Upper lobe of left lung (tissue), 6 donors: ENCODE results near the gene STRBP. TPM values are rescaled to one million over a fixed set of nuclear protein-coding genes. Genes with fewer than 3 reads are reported as not detected.
"Not testable (repeated sequence)": the region's sequence is repeated elsewhere in the genome, so short reads cannot be mapped to it uniquely, and the experiment has no call there.

Experiments used
- ATAC-seq, 2 donors: fragments of 200-7000 bp; cut with Tn5 transposase; one replicate each; pipeline ENCODE4 v1.9.1; 2022; ENCODE audit warnings: mild to moderate bottlenecking in 2 of 2, moderate library complexity in 2 of 2; ENCODE audit not compliant: low FRiP score in 2 of 2
- DNase-seq, 2 donors: peaks; one replicate each; pipeline ENCODE4 v3.0.0-alpha.2; 2019 to 2020
- H3K27ac ChIP-seq, 4 donors: fragments of 200-600 bp; sonication (generic); one replicate each; pipeline ENCODE4 v1.5.1; 2016 to 2019
- H3K27me3 ChIP-seq, 4 donors: fragments of 200-600 bp; sonication (generic); one replicate each; pipeline ENCODE4 v1.5.1; 2017 to 2019
- H3K36me3 ChIP-seq, 4 donors: fragments of 200-600 bp; sonication (generic); one replicate each; pipeline ENCODE4 v1.5.1; 2016 to 2019
- H3K4me1 ChIP-seq, 4 donors: fragments of 200-600 bp; sonication (generic); one replicate each; pipeline ENCODE4 v1.5.1; 2018 to 2019
- H3K4me3 ChIP-seq, 4 donors: fragments of 200-600 bp; sonication (generic); one replicate each; pipeline ENCODE4 v1.5.1; 2017 to 2019; ENCODE audit warnings: mild to moderate bottlenecking in 2 of 4, moderate library complexity in 1 of 4
- H3K9me3 ChIP-seq, 4 donors: fragments of 200-600 bp; sonication (generic); one replicate each; pipeline ENCODE4 v1.5.1; 2018 to 2019
- EP300 ChIP-seq, 4 donors: sonication (generic); formaldehyde crosslinking; IDR thresholded peaks; one replicate each; pipeline ENCODE4 v1.5.1; 2017; ENCODE audit warnings: antibody characterized with exemption in 4 of 4, control low read depth in 2 of 4
- POLR2A ChIP-seq, 4 donors: fragments of 450-650 bp; IDR thresholded peaks; one replicate each; pipeline ENCODE4 v1.5.1; 2016 to 2017; ENCODE audit warnings: antibody characterized with exemption in 4 of 4, mild to moderate bottlenecking in 2 of 4
- POLR2AphosphoS5 ChIP-seq, 2 donors: sonication (generic); formaldehyde crosslinking; IDR thresholded peaks; one replicate each; pipeline ENCODE4 v1.5.1; 2017; ENCODE audit warnings: antibody characterized with exemption in 2 of 2
- WGBS, 2 donors: methylation state at CpG; one replicate each; pipeline ENCODE4 v1.1.5; 2017 to 2018; 5-methylcytosine and 5-hydroxymethylcytosine counted together
- total RNA-seq, 6 donors: library from RNA; depleted of rRNA in 4 of 6; stranded (reverse); fragments of >200 nt in 4 of 6; gene quantifications; one replicate each; pipeline versions ENCODE4 v1.1.0 to v1.2.1, GENCODE V29; 2016 to 2021
- TF ChIP-seq, protein P1 (sequence below), 6 experiments: fragments of 450-650 bp in 4 of 6; fragments of 200-600 bp in 2 of 6; sonication (generic) in 2 of 6; IDR thresholded peaks; one replicate each; pipeline ENCODE4 v1.5.1; 2016 to 2019; ENCODE audit warnings: antibody characterized with exemption in 6 of 6
- donor health status: DM: no; HTN: no; CAD: no; lungs with moderate emphysema.
- donor health status: DM: no; HTN: yes; CAD: no; lungs with severe emphysema.

Gene STRBP
- total RNA-seq, 6 donors from 2014 or later = 10.2 to 61.8 (median 17.8) TPM

DNA sequence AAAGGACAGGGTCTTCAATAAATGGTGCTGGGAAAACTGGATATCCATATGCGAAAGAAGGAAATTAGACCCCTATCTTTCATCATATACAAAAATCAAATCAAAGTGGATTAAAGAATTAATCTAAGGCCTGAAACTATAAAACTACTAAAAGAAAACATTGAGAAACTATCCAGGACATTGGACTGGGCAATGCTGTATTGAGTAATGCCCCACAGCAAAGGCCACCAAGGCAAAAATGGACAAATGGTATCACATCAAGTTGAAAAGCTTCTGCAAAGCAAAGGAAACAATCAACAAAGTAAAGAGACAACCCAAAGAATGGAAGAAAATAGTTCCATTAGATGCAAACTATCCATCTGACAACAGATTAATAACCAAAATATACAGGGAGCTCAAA lies 72.3 kb downstream of the STRBP start:
- no peaks in the 10 kb centered on the region for H3K4me1 ChIP-seq
- no peaks in the 10 kb centered on the region for H3K9me3 ChIP-seq
- H3K4me3 ChIP-seq = no peak overlapping the region
- DNase-seq (no peak), ATAC-seq (no peak)
- WGBS, 2 donors = 94 to 95% methylated on average over 1 of the region's 1 CpG
- no peak overlapping the region for H3K27ac ChIP-seq
- TF ChIP-seq, protein P1, sequence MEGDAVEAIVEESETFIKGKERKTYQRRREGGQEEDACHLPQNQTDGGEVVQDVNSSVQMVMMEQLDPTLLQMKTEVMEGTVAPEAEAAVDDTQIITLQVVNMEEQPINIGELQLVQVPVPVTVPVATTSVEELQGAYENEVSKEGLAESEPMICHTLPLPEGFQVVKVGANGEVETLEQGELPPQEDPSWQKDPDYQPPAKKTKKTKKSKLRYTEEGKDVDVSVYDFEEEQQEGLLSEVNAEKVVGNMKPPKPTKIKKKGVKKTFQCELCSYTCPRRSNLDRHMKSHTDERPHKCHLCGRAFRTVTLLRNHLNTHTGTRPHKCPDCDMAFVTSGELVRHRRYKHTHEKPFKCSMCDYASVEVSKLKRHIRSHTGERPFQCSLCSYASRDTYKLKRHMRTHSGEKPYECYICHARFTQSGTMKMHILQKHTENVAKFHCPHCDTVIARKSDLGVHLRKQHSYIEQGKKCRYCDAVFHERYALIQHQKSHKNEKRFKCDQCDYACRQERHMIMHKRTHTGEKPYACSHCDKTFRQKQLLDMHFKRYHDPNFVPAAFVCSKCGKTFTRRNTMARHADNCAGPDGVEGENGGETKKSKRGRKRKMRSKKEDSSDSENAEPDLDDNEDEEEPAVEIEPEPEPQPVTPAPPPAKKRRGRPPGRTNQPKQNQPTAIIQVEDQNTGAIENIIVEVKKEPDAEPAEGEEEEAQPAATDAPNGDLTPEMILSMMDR (IDR thresholded peaks at IDR 0.05) = no peak
- TF ChIP-seq POLR2A (IDR thresholded peaks at IDR 0.05) (no peak), EP300 (IDR thresholded peaks at IDR 0.05) (no peak), POLR2AphosphoS5 (IDR thresholded peaks at IDR 0.05) (no peak)
- no peaks in the 10 kb centered on the region for H3K27me3 ChIP-seq
- no peaks in the 10 kb centered on the region for H3K36me3 ChIP-seq

DNA sequence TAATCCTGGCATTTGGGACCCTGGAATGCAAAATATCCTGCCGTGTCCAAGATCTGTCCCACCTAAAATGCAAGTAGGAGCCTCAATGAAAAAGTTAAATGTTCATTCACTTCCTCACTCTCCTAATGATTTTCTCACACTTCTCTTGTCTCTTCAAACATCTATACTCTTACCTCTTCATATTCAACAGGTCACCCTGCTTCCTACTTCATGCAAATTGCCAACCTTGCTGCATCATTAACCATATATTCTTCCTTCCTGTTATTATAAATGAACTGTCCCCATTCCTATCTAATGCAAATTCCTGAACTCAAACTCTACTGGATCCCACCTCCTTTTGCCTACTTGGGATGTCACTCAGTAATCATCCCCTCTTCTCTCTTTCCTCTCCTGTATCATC lies 74.4 kb downstream of the STRBP start:
- H3K4me3 ChIP-seq = no peak overlapping the region
- TF ChIP-seq, protein P1 (IDR thresholded peaks at IDR 0.05) = no peak
- TF ChIP-seq EP300 (IDR thresholded peaks at IDR 0.05) = no peak
- no peak for TF ChIP-seq POLR2AphosphoS5 (IDR thresholded peaks at IDR 0.05)
- TF ChIP-seq POLR2A (IDR thresholded peaks at IDR 0.05) = no peak
- DNase-seq = no peak
- no peaks in the 10 kb centered on the region for H3K9me3 ChIP-seq
- no peak for ATAC-seq
- WGBS, 2 donors = 93 to 100% methylated on average over 1 of the region's 1 CpG
- no peaks in the 10 kb centered on the region for H3K36me3 ChIP-seq
- H3K4me1 ChIP-seq = no peaks in the 10 kb centered on the region
- H3K27ac ChIP-seq = no peak overlapping the region
- H3K27me3 ChIP-seq = no peaks in the 10 kb centered on the region

DNA sequence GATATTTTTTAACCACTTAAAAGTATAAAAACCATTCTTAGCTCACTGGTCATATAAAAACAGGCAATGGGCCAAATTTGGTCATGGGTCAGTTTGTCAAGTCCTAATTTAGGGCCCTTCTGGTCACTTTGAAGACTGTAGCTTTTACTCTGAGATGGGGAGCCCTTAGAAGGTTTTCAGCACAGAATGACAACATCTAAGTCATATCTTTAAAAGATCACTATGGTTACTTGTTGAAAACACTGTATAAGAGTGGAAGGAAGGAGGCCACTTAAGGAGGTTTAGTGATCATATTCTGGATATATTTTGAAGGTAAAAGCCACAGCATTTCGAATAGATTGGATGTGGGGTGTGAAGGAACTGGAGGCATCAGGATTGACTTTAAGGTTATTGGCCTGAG lies 76.7 kb downstream of the STRBP start:
- 68 to 74% methylated on average over 1 of the region's 1 CpG for WGBS, 2 donors

DNA sequence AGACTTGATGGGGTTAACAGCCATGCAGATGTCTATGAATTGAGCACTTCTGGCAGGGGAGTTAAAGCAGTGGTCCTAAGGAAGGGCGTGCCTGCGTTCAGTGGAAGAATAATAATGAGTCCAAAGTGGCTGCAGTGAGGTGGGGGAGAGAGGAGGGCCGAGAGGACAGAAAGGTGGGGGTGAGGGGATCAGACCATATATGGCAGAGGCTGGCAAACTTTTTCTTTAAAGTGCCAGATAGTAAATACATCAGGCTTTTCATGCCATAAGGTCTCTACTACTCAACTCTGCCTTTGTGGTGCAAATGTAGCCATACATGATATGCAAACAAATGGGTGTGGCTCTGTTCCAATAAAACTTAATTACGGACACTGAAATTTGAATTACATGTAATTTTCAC lies 77.1 kb downstream of the STRBP start:
- no peak for ATAC-seq
- TF ChIP-seq, protein P1 (IDR thresholded peaks at IDR 0.05) = no peak
- TF ChIP-seq POLR2A (IDR thresholded peaks at IDR 0.05) (no peak), EP300 (IDR thresholded peaks at IDR 0.05) (no peak), POLR2AphosphoS5 (IDR thresholded peaks at IDR 0.05) (no peak)
- Histone ChIP-seq H3K9me3 (no peaks in the 10 kb centered on the region), H3K36me3 (no peaks in the 10 kb centered on the region), H3K4me3 (no peak overlapping the region), H3K27ac (no peak overlapping the region), H3K27me3 (no peaks in the 10 kb centered on the region), H3K4me1 (no peaks in the 10 kb centered on the region)
- DNase-seq = no peak
- WGBS, 2 donors = 63 to 65% methylated on average over 4 of the region's 4 CpGs

More for the DNA sequence above, 76.7 kb downstream of the STRBP start:
- Histone ChIP-seq H3K36me3 (no peaks in the 10 kb centered on the region), H3K27ac (no peak overlapping the region), H3K4me3 (no peak overlapping the region), H3K9me3 (no peaks in the 10 kb centered on the region), H3K27me3 (no peaks in the 10 kb centered on the region), H3K4me1 (no peaks in the 10 kb centered on the region)
- no peak for ATAC-seq
- TF ChIP-seq POLR2AphosphoS5 (IDR thresholded peaks at IDR 0.05) = no peak
- TF ChIP-seq, protein P1 (IDR thresholded peaks at IDR 0.05) = no peak
- TF ChIP-seq EP300 (IDR thresholded peaks at IDR 0.05) = no peak
- no peak for TF ChIP-seq POLR2A (IDR thresholded peaks at IDR 0.05)
- DNase-seq = no peak

DNA sequence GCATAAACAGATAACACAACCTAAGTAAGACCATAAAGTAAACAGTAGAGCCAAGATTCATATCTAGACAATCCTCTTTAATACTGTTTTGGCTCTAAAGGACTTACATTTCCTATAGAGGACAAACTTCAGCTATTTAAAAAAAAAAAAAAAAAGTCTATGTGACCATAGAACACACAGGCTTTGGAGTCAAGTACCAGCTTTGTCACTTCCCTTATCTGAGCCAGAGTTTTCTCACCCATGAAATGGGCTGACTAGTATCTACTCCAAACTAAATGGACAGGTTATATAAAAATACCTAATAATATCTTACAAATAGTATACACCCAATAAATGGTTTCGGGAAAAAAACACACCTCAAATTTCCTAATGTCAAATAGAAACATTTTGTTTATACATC lies 81.3 kb downstream of the STRBP start:
- Histone ChIP-seq H3K4me3 (no peak overlapping the region), H3K27ac (no peak overlapping the region), H3K9me3 (no peaks in the 10 kb centered on the region), H3K27me3 (no peaks in the 10 kb centered on the region), H3K4me1 (no peaks in the 10 kb centered on the region), H3K36me3 (no peaks in the 10 kb centered on the region)
- DNase-seq = no peak
- WGBS, 2 donors = 94 to 95% methylated on average over 1 of the region's 1 CpG
- ATAC-seq = no peak
- TF ChIP-seq, protein P1 (IDR thresholded peaks at IDR 0.05) = no peak
- TF ChIP-seq EP300 (IDR thresholded peaks at IDR 0.05) = no peak
- no peak for TF ChIP-seq POLR2A (IDR thresholded peaks at IDR 0.05)
- TF ChIP-seq POLR2AphosphoS5 (IDR thresholded peaks at IDR 0.05) = no peak

DNA sequence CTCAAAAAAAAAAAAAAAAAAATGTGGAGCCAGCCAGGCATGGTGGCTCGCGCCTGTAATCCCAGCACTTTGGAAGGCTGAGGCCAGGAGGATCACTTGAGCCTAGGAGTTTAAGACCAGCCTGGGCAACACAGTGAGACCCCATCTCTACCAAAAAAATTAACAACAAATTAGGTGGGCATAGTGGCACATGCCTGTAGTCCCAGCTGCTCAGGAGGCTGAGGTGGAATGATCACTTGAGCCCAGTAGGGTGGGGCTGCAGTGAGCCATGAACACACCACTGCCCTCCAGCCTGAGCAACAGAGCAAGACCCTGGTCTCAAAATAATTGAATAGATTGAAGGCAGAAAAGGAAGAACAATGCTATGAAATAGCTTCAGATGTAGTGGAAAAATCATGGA lies 82.4 kb downstream of the STRBP start:
- H3K36me3 ChIP-seq, H3K27ac ChIP-seq, H3K4me1 ChIP-seq, H3K27me3 ChIP-seq, H3K9me3 ChIP-seq, H3K4me3 ChIP-seq, DNase-seq, ATAC-seq: not testable (repeated sequence)
- 91 to 94% methylated on average over 2 of the region's 2 CpGs for WGBS, 2 donors
